GM19455 (cell line): ENCODE results near the gene TRIM49C.
"Not testable (repeated sequence)": the region's sequence is repeated elsewhere in the genome, so short reads cannot be mapped to it uniquely, and the experiment has no call there.

Source experiments
- ATAC-seq: cut with Tn5 transposase; IDR thresholded peaks from one replicate; pipeline ENCODE4 v1.9.1; 2021; ENCODE audit not compliant: unreplicated experiment

TRIM49C gene, protein sequence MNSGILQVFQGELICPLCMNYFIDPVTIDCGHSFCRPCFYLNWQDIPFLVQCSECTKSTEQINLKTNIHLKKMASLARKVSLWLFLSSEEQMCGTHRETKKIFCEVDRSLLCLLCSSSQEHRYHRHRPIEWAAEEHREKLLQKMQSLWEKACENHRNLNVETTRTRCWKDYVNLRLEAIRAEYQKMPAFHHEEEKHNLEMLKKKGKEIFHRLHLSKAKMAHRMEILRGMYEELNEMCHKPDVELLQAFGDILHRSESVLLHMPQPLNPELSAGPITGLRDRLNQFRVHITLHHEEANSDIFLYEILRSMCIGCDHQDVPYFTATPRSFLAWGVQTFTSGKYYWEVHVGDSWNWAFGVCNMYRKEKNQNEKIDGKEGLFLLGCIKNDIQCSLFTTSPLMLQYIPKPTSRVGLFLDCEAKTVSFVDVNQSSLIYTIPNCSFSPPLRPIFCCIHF

DNA sequence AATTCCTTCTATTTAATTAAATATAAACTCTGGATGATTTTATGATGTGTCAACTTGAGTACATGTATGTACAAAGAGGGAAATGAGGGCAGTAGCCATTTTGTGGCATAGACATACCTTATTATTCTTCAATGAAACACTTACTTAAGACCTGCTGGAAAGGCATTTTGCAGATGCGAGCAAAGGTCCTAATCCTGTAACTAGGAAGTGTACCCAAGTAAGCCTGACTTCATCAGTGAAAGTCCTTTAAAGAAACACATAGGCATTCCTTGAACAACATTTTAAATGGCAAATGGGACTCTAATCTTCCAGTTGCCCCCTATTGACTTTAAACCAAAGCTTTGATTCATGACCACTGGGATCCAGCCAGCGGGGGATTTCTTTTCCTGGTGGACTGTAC is at the start of gene TRIM49C:
Gene TRIM49C, plus strand, starts transcription at position 301 of the 400 bp plus-strand sequence. CDS start 4,106 bp downstream, outside the sequence.
- not testable (repeated sequence) for ATAC-seq

DNA sequence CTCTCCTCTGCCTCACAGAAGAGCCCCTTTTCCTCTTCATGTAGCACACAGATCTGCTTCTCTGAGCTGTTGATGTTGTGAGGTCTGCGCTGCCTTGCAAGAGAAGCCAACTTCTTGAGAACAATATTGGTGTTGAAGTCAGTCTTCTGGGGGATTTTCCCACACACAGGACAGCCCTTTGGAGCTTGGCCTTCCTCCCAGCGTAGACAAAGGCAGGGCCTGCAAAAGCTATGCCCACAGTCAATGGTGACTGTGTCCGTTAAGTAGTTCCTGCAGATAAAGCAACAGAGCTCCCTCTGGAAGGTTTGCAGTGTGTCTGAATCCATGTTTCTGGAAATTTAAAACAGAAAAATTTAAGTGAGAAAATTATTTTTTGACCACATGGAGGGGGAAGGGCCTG is 6.7 kb upstream of the TRIM49C start:
- ATAC-seq = not testable (repeated sequence)

- ATAC-seq = not testable (repeated sequence)
Measured at GRCh38 chr11:90051591-90052209, 20.8 kb downstream of the TRIM49C start.

GRCh38 chr11:90052311-90052710 is 21.4 kb downstream of the TRIM49C start:
- ATAC-seq = not testable (repeated sequence)

DNA sequence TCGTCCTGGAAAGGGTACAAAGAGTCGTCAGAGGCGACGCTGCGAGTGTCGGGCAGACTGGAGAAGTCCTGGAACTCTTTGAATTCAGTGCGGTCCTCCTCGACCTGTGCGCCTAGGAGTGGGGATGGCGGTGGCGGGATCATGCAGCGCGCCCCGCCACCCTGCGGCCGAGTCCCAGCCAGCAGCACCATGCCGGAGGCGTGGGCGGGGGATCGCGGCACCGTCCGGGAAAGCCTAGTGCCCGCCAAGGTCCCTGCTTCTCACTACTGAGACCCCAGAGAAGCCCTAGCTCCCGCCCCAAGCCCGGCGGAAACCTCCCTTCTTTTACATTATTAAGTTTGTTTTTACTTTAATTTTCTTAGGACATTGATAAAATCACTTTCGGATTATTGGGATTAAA is 22.6 kb downstream of the TRIM49C start:
- not testable (repeated sequence) for ATAC-seq

DNA sequence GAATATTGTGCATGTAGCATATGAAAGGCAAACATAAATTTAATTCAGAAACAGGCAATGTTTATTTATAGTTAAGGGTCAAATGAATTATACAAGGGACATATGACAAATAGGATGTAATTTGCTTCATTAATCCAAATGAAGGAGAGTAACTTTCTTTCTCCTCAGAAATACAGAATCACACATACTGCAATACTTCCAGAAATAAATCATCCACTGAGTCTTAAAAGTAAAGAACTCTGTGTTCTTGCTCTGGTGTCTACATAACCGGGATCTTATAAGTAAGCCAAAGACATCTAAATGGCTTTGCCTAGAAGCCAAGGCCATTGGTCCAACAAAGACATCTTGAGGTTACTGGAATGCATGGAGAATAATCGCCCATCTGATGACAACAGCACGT is 54.7 kb downstream of the TRIM49C start, which contains the start of gene UBTFL1:
Gene UBTFL1, plus strand, starts transcription at position 301 of the 400 bp plus-strand sequence. Its CDS starts 0 bp downstream, at position 301.
- ATAC-seq = not testable (repeated sequence)

DNA sequence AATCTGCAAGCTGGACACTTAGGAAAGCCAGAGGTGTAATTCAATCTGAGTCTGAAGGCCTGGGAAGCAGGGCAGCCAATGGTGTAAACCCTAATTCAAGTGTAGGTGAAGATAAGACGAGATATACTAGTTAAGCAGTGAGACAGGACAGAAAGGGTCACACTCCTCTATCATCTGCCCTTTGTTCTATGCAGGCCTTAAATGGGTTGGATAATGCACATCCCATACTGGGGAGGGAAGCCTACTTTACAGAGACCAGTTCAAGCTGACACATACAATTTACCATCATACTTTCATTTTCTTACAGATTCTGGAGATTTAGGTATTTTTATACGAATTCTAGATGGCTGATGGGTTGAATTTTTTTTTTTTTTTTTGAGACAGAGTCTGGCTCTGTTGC is 57.8 kb downstream of the TRIM49C start:
- not testable (repeated sequence) for ATAC-seq
